Panc1 (cell line): ENCODE data around the gene TSPAN14. TPM values are rescaled to one million over a fixed set of nuclear protein-coding genes. Genes with fewer than 3 reads are reported as not detected.

Source experiments
- ATAC-seq: fragments of 200-7000 bp; cut with Tn5 transposase; 2 replicates; pipeline ENCODE4 v1.9.1; 2020; ENCODE audit warnings: mild to moderate bottlenecking, moderate library complexity
- BruUV-seq: library from RNA; stranded (reverse); fragments of 400-500 nt; replicated peaks from 2 replicates; lab custom pipeline; 2021; lab: Mats Ljungman, UMichigan
- CTCF ChIA-PET: fragments of 300-600 bp; sonication (Branson Sonifier 250); formaldehyde crosslinking; loops from one replicate; lab custom pipeline; 2022; ENCODE audit warnings: antibody characterized with exemption; lab: Charles Lee
- POLR2A ChIA-PET: fragments of 300-600 bp; sonication (Branson Sonifier 250); formaldehyde crosslinking; loops from one replicate; lab custom pipeline; 2022; ENCODE audit warnings: antibody characterized with exemption; lab: Charles Lee
- DNase-seq: peaks from one replicate; pipeline ENCODE4 v3.0.0-alpha.2; 2010; ENCODE audit warnings: low read depth, low spot score
- H3K27ac ChIP-seq: 2 replicates; pipeline ENCODE4 v1.5.1; 2011; ENCODE audit warnings: mild to moderate bottlenecking, low read length, inconsistent platforms
- H3K27me3 ChIP-seq: fragments of 200-500 bp; sonication (Bioruptor generic); 2 replicates; pipeline ENCODE4 v1.6.0; 2014; ENCODE audit warnings: low read length, inconsistent platforms; ENCODE audit not compliant: control insufficient read depth, insufficient read depth
- H3K36me3 ChIP-seq: fragments of 200-500 bp; sonication (Bioruptor generic); 2 replicates; pipeline ENCODE4 v1.5.1; 2014; ENCODE audit warnings: inconsistent platforms, mild to moderate bottlenecking, low read length, moderate library complexity; ENCODE audit not compliant: control insufficient read depth, insufficient read depth
- H3K4me1 ChIP-seq: 2 replicates; pipeline ENCODE4 v1.5.1; 2011; ENCODE audit warnings: inconsistent platforms, mild to moderate bottlenecking, low read length, moderate library complexity; ENCODE audit not compliant: control insufficient read depth, insufficient read depth
- H3K4me3 ChIP-seq, 2 experiments: 2 replicates each; pipeline ENCODE4 v1.5.1; 2011 to 2012; ENCODE audit warnings: low read depth in 2 of 2, low read length in 2 of 2, mild to moderate bottlenecking in 2 of 2, inconsistent platforms in 1 of 2, moderate library complexity in 1 of 2
- H3K9me3 ChIP-seq: fragments of 200-500 bp; sonication (Bioruptor generic); 2 replicates; pipeline ENCODE4 v1.5.1; 2014; ENCODE audit warnings: low read depth, mild to moderate bottlenecking, inconsistent platforms, low read length, moderate library complexity; ENCODE audit not compliant: control insufficient read depth, insufficient read depth
- POLR2AphosphoS5 ChIP-seq: IDR thresholded peaks from 2 replicates; pipeline ENCODE4 v1.6.1; 2012; ENCODE audit warnings: mild to moderate bottlenecking, low read depth, low read length, moderate library complexity
- SIN3A ChIP-seq: IDR thresholded peaks from 2 replicates; pipeline ENCODE4 v1.6.1; 2012; ENCODE audit warnings: low read depth, mild to moderate bottlenecking, low read length, moderate library complexity, borderline replicate concordance; ENCODE audit not compliant: insufficient read depth
- TCF7L2 ChIP-seq: IDR thresholded peaks from 2 replicates; pipeline ENCODE4 v1.6.1; 2011; ENCODE audit warnings: mild to moderate bottlenecking, low read depth, low read length, inconsistent platforms
- in situ Hi-C: cut with HindIII; loops from 2 replicates; pipeline ENCODE4 v1.10.0; 2016; ENCODE audit warnings: low sequenced_read_pairs, low pct_unique_long_range_greater_than_20kb
- intact Hi-C: fragments of 100-400 bp; cut with micrococcal nuclease; formaldehyde crosslinking; loops from one replicate; pipeline ENCODE4 v1.10.0; 2022; ENCODE audit not compliant: unreplicated experiment
- total RNA-seq: library from RNA; stranded (reverse); gene quantifications from one replicate; pipeline ENCODE4 v1.2.1, GENCODE V29; 2021; ENCODE audit not compliant: unreplicated experiment
- TF ChIP-seq, protein P1 (sequence below), 2 experiments: IDR thresholded peaks; 2 replicates each; pipeline ENCODE4 v1.6.1; 2011 to 2012; ENCODE audit warnings: low read depth in 2 of 2, control low read depth in 1 of 2, low read length in 1 of 2, mild to moderate bottlenecking in 1 of 2, moderate library complexity in 1 of 2; ENCODE audit not compliant: insufficient read depth in 1 of 2
- TF ChIP-seq, protein P2 (sequence below): fragments of 450-650 bp; IDR thresholded peaks from 2 replicates; pipeline ENCODE4 v1.5.1; 2017; ENCODE audit warnings: mild to moderate bottlenecking

Gene TSPAN14
- total RNA-seq, 1 experiment from 2014 or later = 39.0 TPM

DNA sequence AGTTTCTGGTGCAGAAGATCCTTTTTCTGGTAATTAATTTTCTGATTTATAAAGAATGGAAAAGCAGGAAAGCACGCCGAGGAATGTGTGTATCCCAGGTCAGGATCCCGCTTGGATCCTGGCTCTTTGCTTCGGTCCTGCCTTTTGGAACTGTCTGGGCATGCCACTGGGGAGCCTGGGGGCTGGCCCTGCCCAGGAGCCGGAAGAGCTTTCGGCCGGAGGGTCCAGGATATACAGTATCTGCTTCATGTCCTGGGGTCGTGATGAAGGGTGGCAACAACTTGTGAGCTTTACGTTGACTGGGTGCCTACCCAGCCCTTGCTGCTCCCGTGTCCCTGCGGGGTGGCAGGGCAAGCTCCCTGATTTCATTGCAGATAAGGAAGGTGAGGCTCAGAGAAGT, 86.0 kb downstream of the TSPAN14 start:
- Histone ChIP-seq H3K9me3 (no peaks in the 10 kb centered on the region), H3K4me1 (no peaks in the 10 kb centered on the region; the same call in 1 of the 2 replicates), H3K4me3 (no peak overlapping the region), H3K27me3 (peaks cover 2% of the 10 kb centered on the region; the same call in 1 of the 2 replicates), H3K36me3 (no peaks in the 10 kb centered on the region), H3K27ac (no peak overlapping the region)
- no TSS peak for BruUV-seq
- DNase-seq (no peak), ATAC-seq (no peak)
- no peak for TF ChIP-seq TCF7L2
- no peak for TF ChIP-seq SIN3A
- TF ChIP-seq, protein P1, sequence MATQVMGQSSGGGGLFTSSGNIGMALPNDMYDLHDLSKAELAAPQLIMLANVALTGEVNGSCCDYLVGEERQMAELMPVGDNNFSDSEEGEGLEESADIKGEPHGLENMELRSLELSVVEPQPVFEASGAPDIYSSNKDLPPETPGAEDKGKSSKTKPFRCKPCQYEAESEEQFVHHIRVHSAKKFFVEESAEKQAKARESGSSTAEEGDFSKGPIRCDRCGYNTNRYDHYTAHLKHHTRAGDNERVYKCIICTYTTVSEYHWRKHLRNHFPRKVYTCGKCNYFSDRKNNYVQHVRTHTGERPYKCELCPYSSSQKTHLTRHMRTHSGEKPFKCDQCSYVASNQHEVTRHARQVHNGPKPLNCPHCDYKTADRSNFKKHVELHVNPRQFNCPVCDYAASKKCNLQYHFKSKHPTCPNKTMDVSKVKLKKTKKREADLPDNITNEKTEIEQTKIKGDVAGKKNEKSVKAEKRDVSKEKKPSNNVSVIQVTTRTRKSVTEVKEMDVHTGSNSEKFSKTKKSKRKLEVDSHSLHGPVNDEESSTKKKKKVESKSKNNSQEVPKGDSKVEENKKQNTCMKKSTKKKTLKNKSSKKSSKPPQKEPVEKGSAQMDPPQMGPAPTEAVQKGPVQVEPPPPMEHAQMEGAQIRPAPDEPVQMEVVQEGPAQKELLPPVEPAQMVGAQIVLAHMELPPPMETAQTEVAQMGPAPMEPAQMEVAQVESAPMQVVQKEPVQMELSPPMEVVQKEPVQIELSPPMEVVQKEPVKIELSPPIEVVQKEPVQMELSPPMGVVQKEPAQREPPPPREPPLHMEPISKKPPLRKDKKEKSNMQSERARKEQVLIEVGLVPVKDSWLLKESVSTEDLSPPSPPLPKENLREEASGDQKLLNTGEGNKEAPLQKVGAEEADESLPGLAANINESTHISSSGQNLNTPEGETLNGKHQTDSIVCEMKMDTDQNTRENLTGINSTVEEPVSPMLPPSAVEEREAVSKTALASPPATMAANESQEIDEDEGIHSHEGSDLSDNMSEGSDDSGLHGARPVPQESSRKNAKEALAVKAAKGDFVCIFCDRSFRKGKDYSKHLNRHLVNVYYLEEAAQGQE (IDR thresholded peaks at IDR 0.05; ENCODE audit: insufficient read depth in 1 of 2, low read depth in 2 of 2, low read length in 1 of 2) = no peak
- TF ChIP-seq, protein P2, sequence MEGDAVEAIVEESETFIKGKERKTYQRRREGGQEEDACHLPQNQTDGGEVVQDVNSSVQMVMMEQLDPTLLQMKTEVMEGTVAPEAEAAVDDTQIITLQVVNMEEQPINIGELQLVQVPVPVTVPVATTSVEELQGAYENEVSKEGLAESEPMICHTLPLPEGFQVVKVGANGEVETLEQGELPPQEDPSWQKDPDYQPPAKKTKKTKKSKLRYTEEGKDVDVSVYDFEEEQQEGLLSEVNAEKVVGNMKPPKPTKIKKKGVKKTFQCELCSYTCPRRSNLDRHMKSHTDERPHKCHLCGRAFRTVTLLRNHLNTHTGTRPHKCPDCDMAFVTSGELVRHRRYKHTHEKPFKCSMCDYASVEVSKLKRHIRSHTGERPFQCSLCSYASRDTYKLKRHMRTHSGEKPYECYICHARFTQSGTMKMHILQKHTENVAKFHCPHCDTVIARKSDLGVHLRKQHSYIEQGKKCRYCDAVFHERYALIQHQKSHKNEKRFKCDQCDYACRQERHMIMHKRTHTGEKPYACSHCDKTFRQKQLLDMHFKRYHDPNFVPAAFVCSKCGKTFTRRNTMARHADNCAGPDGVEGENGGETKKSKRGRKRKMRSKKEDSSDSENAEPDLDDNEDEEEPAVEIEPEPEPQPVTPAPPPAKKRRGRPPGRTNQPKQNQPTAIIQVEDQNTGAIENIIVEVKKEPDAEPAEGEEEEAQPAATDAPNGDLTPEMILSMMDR = no peak
- no peak for TF ChIP-seq POLR2AphosphoS5
- ChIA-PET POLR2A (no interaction called here), CTCF (no interaction called here)
- in situ Hi-C loops (no loop called here), intact Hi-C loops (no loop called here)

- CTCF ChIA-PET = interaction anchor here (0.6 kb wide), 1 partner anchor 15 kb away, joined by 3 read pairs; no protein-coding TSS in a partner anchor
- Histone ChIP-seq H3K27me3 (peaks cover 2% of the 10 kb centered on the region; the same call in 1 of the 2 replicates), H3K36me3 (no peaks in the 10 kb centered on the region), H3K27ac (no peak overlapping the region), H3K4me1 (no peaks in the 10 kb centered on the region; the same call in 1 of the 2 replicates), H3K9me3 (no peaks in the 10 kb centered on the region), H3K4me3 (peak overlapping the region in 1 of 2 experiments; percentile 37; a peak in 2 of 4 replicates)
- intact Hi-C loops = no loop called here
- in situ Hi-C loops = no loop called here
- ATAC-seq (no peak), DNase-seq (no peak)
- TF ChIP-seq SIN3A = no peak
- no peak for TF ChIP-seq TCF7L2
- no peak for TF ChIP-seq POLR2AphosphoS5
- TF ChIP-seq, protein P2 = no peak
- TF ChIP-seq, protein P1 (IDR thresholded peaks at IDR 0.05; ENCODE audit: insufficient read depth in 1 of 2, low read depth in 2 of 2, low read length in 1 of 2) = no peak
- POLR2A ChIA-PET = no interaction called here
- BruUV-seq = no TSS peak
Measured at GRCh38 chr10:80540618-80540980, 86.5 kb downstream of the TSPAN14 start.
